ENCODE measurements around the gene FBXL5.

FBXL5 gene, protein sequence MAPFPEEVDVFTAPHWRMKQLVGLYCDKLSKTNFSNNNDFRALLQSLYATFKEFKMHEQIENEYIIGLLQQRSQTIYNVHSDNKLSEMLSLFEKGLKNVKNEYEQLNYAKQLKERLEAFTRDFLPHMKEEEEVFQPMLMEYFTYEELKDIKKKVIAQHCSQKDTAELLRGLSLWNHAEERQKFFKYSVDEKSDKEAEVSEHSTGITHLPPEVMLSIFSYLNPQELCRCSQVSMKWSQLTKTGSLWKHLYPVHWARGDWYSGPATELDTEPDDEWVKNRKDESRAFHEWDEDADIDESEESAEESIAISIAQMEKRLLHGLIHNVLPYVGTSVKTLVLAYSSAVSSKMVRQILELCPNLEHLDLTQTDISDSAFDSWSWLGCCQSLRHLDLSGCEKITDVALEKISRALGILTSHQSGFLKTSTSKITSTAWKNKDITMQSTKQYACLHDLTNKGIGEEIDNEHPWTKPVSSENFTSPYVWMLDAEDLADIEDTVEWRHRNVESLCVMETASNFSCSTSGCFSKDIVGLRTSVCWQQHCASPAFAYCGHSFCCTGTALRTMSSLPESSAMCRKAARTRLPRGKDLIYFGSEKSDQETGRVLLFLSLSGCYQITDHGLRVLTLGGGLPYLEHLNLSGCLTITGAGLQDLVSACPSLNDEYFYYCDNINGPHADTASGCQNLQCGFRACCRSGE

DNA sequence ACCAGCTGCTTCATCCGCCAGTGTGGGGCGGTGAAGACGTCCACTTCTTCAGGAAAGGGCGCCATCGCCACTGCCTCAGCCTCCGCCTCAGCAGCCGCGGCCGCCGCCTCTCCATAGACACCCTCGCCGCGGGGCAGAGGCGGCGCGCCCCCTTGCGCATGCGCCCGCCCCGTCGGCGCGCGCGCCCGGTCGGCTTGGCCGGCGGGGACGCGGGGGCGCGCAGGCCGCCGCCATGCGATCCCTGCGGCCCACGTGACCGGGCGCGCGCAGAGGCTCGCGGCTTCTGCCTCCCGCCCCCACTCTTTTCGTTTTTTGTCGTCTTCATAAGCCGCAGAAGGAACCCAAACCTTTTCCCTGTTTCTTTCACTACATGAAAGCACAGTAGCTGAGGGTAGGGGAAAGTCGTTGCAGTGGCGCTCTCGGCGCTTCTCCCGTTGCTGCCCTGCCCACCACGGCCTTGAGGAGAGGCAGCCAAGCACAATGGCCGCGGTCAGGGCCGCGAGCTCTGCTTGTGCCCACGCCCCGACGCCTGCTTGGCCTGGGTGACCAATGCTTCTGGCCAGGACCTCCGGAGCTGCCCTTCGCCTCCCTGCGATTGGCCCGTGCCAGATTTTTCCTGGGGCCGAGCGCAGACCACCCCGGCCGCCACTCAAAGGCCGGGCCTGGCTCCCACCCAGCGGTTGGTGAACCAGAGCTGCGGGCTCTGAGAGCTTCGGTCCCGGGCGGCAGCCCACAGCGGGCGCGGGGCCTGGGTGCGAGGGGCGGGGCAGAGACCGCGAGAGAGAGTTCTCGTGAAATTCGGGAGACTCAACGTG lies at the start of gene FBXL5:
Gene FBXL5 (minus strand): TSS at position 135 of the 815 bp plus-strand sequence. CDS start 70 bp downstream, at position 65.
- FAIRE-seq: no peak

DNA sequence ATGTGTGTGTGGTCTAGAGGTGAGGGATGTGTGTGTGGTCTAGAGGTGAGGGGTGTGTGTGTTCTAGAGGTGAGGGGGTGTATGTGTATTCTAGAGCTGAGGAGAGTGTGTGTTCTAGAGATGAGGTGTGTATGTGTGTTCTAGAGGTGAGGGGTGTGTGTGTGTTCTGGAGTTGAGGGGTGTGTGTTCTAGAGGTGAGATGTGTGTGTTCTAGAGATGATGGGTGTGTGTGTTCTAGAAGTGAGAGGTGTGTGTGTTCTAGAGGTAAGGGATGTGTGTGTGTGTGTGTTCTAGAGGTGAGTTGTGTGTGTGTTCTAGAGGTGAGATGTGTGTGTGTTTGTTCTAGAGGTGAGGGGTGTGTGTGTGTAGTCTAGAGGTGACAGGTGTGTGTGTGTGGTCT lies 49.0 kb upstream of the FBXL5 start:
- no peak for FAIRE-seq

DNA sequence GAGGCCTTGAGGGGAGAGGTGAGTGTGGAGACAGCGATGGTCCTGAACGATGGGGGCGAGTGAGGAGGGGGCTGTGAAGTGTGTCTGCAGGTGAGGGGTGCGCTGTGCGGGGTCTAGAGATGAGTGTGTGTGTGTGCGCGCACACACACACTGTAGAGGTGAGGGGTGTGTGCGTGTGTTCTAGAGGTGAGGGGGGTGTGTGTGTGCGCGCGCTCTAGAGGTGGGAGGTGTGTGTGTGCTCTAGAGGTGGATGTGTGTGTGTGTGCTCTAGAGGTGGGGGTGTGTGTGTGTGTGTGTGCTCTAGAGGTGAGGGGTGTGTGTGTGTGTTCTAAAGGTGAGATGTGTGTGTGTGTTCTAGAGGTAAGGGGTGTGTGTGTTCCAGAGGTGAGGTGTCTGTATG lies 48.3 kb upstream of the FBXL5 start:
- no peak for FAIRE-seq

DNA sequence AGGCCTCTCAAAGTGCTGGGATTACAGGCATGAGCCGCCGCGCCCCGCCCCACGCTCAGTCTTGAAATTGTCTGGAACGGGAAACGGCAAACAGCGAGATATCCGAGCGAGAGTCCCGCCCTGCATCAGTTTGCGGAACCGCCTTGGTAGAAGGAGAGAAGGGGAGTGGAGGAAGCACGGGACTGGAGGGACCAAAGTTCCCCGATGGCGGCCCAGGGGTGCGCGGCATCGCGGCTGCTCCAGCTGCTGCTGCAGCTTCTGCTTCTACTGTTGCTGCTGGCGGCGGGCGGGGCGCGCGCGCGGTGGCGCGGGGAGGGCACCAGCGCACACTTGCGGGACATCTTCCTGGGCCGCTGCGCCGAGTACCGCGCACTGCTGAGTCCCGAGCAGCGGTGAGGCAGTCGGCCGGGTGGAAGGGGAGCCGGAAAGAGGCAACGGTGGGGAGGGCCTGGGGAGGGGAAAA lies 47.8 kb upstream of the FBXL5 start, which contains the start of gene BST1:
Gene BST1 (plus strand): TSS at position 125 of the 463 bp plus-strand sequence. CDS start 80 bp downstream, at position 205.
- no peak for FAIRE-seq

DNA sequence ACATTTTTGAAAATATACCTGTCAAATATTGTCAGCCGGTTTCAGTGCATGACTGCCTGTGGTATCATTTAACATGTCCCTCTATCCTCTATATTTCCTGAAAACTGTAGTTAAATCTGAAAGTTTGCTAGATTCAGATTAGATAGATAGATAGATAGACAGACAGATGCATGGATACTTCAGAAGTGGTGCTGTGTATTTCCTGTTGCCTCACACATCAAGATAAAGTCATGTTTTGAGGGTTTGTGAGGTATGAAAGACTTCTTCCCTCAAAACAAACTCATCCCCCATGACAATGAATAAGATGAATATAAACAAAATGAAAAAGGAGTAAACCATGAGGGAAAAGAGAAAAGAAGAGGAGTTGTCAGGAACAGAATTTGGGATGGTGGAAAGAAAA lies 41.7 kb upstream of the FBXL5 start:
- FAIRE-seq: no peak

DNA sequence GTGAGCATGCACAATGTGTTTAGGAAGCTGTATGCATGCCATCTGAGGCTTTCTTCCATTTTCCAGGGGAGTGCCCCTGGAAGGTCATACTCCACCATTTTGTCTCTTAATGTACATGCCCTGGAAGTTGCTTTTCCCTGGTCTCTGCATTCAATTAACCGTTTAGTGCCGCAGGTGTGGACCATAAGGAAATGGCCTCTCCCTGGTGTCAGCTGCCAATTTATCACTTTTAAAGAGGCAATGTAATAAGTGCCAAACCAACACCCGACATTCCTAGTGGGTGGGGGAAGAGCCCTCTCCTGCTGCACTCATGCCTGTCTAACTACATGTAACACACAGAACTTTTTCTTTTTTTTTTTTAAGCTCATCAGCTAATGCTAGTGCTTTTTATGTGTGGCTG lies 40.6 kb upstream of the FBXL5 start:
- FAIRE-seq: no peak

DNA sequence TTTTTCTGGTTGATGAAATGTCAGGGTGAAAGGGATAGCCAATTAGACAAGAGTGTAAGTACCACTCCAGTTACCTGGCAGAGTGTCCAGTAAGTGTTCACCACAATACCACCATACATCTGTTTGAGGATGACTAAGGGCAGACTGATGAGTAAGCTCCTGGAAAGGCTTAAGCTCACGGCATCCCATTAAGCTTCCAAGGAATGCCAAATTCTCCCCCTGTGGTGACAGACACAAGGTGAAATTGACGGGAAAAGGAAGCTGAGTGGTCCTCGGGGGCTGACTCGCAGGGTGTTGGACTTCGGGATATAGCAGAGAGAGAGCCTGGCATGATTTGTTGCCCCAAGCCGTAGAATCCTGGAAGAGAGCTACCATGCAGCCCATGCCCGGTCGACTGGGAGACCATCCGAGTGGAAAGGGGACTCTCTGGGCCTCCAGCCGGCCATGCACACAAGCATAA lies 40.1 kb upstream of the FBXL5 start:
- no peak for FAIRE-seq

DNA sequence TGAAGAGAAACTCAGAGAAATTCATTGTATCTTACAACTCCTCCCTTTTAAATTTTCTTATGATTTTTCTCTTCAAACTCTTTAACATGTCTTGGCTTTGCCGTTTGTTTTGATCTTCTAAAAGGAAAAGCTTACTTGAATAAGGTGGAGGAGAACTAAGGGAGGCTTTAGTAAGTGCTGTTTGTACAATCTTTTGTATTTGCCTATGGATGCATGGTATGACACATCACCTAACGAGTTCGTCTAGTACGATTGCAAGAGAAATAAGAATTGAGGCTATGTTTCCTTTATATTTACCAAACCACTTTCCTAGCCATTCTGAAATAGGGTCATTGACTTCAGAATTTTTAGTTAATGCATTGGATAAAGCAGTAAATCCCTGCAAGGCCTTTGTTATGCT lies 39.3 kb upstream of the FBXL5 start:
- FAIRE-seq: peak; percentile 53

DNA sequence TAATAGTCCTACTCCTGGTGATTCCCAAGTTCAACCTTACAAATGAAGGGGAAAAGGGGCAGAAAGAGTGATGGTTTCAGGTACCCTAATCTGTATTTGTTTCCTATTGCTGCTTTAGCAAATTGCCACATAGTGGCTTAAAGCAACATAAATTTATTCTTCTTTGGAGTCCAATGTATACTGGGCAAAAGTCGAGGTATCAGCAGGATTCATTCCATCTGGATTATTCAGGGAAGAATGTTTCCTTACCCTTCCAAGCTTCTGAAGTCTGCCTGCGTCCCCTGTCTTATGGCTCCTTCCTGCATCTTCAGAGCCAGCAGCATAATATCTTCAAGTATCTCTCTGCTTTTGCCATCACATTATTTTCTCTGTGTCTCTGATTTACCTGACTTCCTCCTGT lies 37.4 kb upstream of the FBXL5 start:
- no peak for FAIRE-seq

DNA sequence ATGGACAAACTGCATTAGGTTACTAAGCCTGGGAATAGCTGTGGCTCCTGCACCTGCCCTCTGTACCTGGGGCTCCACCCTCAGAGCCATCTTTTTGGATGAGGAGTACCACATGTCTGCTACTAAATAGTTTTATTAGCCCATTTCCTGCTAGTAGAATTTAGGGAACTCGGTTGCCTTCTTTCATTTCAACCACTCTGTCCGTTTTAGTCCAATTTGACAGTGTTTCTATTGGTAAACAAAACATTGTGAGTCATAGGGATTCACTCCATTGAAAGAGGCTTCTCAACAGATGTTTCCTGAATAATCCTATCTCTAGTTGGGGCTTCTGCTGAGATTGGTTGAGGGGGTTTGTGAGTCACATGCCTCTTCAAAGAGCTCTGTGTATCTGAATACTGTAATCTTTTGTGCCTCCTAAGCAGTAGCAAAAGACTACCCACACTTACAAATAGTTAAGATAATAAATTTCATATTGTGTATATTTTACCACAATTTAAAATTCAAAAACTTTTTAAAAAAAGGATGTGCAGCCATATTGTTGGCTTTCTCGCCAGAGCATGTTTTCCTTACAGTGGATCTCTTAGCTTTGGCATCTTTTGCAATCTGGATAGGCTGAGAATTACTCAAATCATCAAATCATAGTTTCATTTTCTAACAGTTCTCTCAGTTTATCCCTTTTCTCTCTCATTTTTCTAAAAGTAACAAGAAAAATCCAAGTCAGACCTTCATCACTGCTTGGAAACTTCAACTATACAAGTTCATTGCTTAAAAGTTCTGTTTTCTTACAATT lies 36.4 kb upstream of the FBXL5 start:
- FAIRE-seq: peak; percentile 8

DNA sequence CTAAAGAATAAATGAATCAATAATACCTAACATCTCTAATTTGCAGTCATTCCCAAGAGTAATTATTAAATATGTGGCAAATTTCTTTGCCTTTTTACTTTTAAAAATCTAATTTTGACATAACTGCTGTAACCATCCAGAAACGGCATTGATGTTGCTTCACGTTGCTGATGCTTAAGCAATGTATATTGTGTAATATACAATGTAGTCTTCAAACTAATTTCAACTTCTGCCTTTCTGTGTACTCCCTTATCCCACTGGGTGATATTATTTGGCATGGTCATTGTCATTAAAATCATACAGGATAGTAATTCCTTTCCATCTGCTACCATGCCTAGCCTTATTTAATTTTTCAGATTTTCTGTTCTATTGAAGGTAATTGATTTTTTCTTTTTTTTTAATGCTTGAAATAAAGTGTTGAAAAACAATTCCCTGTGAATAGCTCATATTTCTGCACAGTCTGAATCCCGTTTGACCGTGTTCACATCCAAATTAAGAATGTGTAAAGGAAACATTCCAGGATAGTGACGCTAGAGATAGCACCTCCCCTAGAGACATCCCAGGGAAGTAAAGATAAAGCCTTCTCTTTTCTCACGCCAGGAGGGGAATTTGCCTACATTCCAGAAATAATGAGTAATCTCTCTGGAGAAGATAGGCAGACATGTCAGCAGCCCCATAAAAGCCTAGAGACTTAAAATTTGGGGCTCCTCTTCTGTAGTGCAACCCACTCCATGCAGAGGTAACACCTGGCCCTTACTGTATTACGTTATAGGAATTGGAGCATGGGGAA lies 35.1 kb upstream of the FBXL5 start:
- no peak for FAIRE-seq

DNA sequence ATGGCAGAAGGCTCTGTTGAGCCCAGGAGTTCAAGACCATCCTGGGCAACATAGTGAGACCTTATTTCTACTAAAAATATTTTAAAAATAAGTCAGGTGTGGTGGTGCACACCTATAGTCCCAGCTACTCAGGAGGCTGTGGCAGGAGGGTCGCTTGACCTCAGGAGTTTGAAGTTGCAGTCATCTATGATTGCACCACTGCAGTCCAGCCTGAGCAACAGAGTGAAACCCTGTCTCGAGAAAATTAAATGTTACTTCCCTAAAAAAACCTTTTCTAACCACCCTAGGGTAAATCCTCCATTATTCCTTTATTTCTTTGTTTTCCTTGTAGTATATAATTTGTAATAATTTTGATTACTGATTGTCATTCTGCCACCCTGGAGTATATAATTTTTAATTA lies 34.4 kb upstream of the FBXL5 start:
- FAIRE-seq: no peak

DNA sequence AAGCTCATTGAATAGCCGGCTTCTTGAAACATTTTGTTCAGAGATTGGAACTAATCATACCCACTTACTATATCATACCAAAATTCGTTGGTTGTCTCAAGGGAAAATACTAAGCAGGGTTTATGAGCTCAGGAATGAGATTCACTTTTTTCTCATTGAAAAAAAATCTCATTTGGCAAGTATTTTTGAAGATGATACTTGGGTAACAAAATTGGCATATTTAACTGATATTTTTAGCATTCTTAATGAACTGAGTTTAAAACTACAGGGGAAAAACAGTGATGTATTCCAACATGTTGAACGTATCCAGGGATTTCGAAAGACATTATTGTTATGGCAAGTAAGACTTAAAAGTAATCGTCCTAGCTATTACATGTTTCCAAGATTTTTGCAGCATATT lies 32.9 kb upstream of the FBXL5 start:
- no peak for FAIRE-seq

DNA sequence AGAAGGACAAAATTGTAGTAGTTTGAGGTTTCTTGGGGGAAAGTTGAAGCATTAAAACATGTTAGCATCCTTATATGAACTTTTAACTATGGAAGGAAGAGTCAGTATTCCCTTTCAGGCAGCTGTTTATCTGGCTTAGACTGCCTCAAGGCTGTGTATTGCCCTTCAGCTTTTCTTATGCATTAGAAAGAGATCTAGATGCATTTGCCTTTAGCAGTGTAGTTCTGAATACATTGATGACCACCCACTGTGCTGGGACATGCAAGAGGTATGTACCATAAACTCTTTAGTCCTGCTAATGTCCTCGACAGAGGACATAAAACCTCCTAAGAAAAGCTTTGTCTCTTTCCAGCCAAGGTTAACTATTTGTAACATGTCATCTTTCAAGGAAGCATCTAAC lies 29.3 kb upstream of the FBXL5 start:
- FAIRE-seq: no peak

DNA sequence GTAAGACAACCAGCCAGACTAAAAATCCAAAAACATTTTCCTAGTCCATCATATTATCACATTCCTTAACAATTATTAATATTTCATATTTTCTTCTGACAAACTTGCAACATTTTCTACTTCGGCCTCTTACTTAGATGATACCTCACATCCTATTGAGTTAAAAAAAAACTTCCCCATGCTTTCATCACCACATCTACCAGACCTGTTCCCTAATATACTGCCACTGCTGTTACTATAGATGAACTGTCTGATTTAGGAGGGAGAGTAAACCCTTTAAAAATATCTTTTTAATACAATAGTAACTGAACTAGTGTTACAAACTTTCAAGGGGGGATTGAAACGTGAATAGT lies 28.0 kb upstream of the FBXL5 start:
- FAIRE-seq: no peak

DNA sequence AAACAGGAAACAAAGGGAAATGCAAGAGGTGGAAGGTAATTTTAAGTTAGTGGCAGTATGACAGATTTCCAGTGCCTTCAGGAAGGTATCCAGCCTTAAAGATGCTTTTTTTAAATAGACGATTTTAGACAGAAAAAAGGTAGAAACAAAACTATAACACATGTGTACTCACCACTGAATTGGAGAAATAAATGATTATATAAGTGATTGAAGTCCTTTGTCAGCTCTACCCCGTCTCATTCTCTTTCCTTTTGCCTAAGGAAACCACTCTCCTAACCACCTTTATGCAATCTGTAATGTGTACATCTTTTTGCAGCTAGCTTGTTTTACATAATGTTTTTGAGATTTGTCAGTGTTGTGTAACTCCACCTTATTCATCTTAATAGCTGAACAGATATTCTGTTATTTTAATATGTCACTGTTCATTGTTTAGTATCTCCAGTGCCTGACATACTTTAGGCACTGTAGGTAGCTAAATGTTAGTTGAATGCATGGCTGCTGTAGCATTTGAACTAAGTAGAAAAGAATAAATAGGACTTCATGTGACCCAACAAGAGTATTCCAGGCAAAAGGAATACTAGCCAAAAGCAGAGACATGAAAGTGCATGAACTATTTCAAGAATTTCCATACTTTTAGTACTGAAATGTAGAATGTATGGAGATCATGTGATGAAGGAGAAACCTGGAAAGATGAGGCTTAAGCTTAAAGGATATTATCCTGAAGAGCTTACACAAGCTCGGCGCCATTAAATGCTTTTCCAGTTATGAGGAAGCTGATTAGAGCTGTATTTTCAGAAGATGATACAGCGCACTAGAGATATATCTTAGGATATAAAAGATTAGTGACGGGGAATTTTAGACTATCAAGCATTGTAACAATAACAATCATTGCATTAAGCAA lies 27.3 kb upstream of the FBXL5 start:
- no peak for FAIRE-seq

DNA sequence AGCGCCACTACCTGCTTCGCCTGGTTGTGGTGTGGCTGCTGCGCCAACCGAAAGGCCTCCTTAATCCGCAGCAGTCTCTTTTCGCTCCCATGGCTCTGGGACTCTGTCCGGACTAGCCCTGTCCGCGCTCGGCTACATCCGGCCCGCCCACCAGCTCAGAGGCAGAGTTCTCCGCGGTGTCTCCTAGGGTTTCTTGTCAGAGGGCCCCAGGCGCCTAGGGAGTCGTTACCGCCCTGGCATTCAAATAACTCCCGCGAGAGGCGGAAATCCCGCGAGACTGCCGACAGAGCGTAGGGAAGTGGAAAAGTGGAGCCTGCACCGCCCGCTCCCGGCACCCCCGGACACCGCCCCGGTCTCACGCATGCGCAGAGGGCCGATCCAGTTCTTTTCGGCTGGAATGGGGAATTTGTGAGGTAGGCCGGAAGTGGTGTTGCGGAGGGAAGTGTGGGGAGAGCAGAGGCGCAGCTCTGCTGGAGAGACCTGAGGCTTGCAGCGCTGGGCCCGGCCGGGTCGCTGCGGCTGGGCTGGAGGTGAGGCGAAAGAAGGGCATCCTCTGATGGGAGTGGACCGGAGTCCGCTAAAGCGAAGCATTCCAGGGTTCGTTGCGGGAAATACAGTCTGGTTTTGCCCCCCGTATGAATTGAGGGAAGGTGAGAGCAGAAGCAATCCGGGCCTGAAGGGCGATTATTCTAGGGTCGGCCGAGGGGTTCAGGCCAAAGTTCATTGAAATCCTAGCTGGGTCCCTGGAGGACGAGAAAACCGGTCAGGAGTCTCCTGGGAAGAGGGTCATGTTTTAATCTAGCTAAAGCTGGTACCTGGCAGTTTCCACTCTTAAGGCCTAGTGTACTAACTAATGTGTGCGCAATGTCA lies 26.4 kb upstream of the FBXL5 start, which contains the start of gene FAM200B:
Gene FAM200B (plus strand): TSS at position 456 of the 870 bp plus-strand sequence. CDS start 5,151 bp downstream, outside the sequence.
- FAIRE-seq: peak; percentile 92

DNA sequence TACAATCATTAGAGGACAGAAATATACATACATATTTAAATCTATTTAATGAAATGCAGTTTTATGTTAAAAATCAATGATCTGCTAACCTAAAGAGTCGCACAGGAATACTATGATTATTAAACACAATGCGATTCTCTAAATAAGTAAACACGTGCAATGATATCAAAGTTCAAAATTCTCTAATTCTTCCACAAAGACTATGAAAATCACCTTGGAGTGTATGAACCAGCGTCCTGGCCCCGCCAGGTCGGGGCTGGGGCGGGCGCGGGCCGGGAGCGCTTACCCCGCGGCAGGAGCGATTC lies 25.9 kb upstream of the FBXL5 start:
- FAIRE-seq: no peak

DNA sequence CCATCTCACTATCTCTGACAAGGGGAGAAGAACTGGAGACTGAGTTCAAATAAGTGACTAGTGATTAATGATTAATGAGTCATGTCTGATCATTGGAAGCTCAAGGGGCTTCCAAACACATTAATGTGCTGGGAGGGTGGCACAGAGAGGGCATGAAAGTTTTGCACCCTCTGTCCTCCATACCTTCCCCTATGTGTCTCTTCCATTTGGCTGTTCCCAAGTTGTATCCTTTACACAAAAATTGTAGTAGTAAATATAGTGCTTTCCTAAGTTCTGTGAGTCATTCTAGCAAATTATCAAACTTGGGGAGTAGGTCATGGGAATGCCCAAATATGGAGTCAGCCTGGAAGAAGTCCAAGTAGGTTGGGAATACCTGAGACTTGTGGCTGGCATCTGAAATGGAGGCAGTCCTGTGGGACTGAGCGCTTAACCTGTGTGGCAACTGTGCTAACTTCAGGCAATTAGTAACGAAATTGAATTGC lies 22.4 kb upstream of the FBXL5 start:
- no peak for FAIRE-seq
